K562 (cell line): ENCODE data around the gene FKBP1B. TPM values are rescaled to one million over a fixed set of nuclear protein-coding genes. Genes with fewer than 3 reads are reported as not detected.

Experiments
- ATAC-seq: fragments of 200-7000 bp; cut with Tn5 transposase; 3 replicates; pipeline ENCODE4 v1.9.1; 2020; ENCODE audit warnings: moderate library complexity
- BruUV-seq: library from RNA; stranded (reverse); fragments of 400-500 nt; replicated peaks from 2 replicates; lab custom pipeline; 2021; lab: Mats Ljungman, UMichigan
- CTCF ChIA-PET: fragments of 300-600 bp; formaldehyde crosslinking; extraction: SDS; loops from one replicate; lab custom pipeline; 2021; ENCODE audit warnings: low intra/inter-chr PET ratio; lab: Yijun Ruan, JAX
- POLR2A ChIA-PET: fragments of 300-600, 350-650 bp; sonication (Branson Sonifier 250); formaldehyde crosslinking; extraction: SDS; loops from one replicate; lab custom pipeline; 2021; ENCODE audit warnings: antibody characterized with exemption, inconsistent platforms; lab: Yijun Ruan, JAX
- DNase-seq, 4 experiments: peaks; one replicate each; pipeline versions ENCODE4 v3.0.0 to v3.0.0-alpha.2; 2011 to 2018; ENCODE audit warnings: low spot score in 3 of 4, mixed read lengths in 3 of 4; ENCODE audit errors: extremely low read depth in 1 of 4
- FAIRE-seq: peaks from 2 replicates; lab custom pipeline; 2011; peaks lifted over from hg19 to GRCh38; lab: Jason Lieb, UNC
- H2AFZ ChIP-seq: 2 replicates; pipeline ENCODE4 v1.6.0; 2011; ENCODE audit warnings: low read depth, low read length, control low read depth, inconsistent platforms
- H3K27ac ChIP-seq: fragments of 200-600 bp; 3 replicates; pipeline ENCODE4 v1.8.0; 2011; ENCODE audit warnings: low read depth, mild to moderate bottlenecking, control low read depth, inconsistent platforms, low read length, moderate library complexity, mixed read lengths; ENCODE audit errors: extremely low read depth
- H3K27me3 ChIP-seq, 2 experiments: fragments of 300-600 bp in 1 of 2; 2 replicates in 1 of 2; 3 replicates in 1 of 2; pipeline versions ENCODE4 v1.6.0 to v1.8.0; 2011; ENCODE audit warnings: inconsistent platforms in 2 of 2, low read length in 2 of 2, mild to moderate bottlenecking in 1 of 2, mixed read lengths in 1 of 2, moderate library complexity in 1 of 2; ENCODE audit not compliant: control insufficient read depth in 2 of 2, insufficient read depth in 2 of 2
- H3K36me3 ChIP-seq: fragments of 300-600 bp; 3 replicates; pipeline ENCODE4 v1.8.0; 2011; ENCODE audit warnings: mild to moderate bottlenecking, low read length, inconsistent platforms; ENCODE audit not compliant: control insufficient read depth, insufficient read depth
- H3K4me1 ChIP-seq, 2 experiments: fragments of 200-600 bp in 1 of 2; replicated peaks in 1 of 2; 2 replicates in 1 of 2; 3 replicates in 1 of 2; pipeline versions ENCODE4 v1.5.1 to v1.8.0; 2011; ENCODE audit warnings: inconsistent platforms in 2 of 2, low read length in 2 of 2, mild to moderate bottlenecking in 1 of 2, mixed read lengths in 1 of 2, moderate library complexity in 1 of 2; ENCODE audit not compliant: control insufficient read depth in 2 of 2, insufficient read depth in 2 of 2
- H3K4me2 ChIP-seq: 2 replicates; pipeline ENCODE4 v1.6.1; 2011; ENCODE audit warnings: low read length, control low read depth, inconsistent platforms, mixed read lengths; ENCODE audit not compliant: insufficient read depth
- H3K4me3 ChIP-seq: fragments of 200-600 bp; sonication (generic), shearing (Covaris generic); 2 replicates; pipeline ENCODE4 v1.5.1; 2016; ENCODE audit warnings: control low read depth, inconsistent platforms
- H3K79me2 ChIP-seq: fragments of 200-600 bp; 3 replicates; pipeline ENCODE4 v1.8.0; 2011; ENCODE audit warnings: low read length, inconsistent platforms; ENCODE audit not compliant: control insufficient read depth, insufficient read depth
- H3K9ac ChIP-seq, 2 experiments: 2 replicates each; pipeline versions ENCODE4 v1.6.0 to v1.6.1; 2011; ENCODE audit warnings: low read depth in 2 of 2, low read length in 2 of 2, control low read depth in 1 of 2, inconsistent platforms in 1 of 2, mild to moderate bottlenecking in 1 of 2, mixed read lengths in 1 of 2; ENCODE audit not compliant: insufficient read depth in 1 of 2
- H3K9me1 ChIP-seq: one replicate; pipeline ENCODE4 v1.6.0; 2011; ENCODE audit warnings: inconsistent platforms, mild to moderate bottlenecking, low read length, moderate library complexity; ENCODE audit not compliant: control insufficient read depth, insufficient read depth
- H3K9me3 ChIP-seq: replicated peaks from 2 replicates; pipeline ENCODE4 v1.5.1; 2011; ENCODE audit warnings: low read depth, low read length, inconsistent platforms; ENCODE audit not compliant: control insufficient read depth, insufficient read depth
- H4K20me1 ChIP-seq: replicated peaks from 2 replicates; pipeline ENCODE4 v1.6.1; 2011; ENCODE audit warnings: low read length, inconsistent platforms, mixed read lengths; ENCODE audit not compliant: control insufficient read depth, insufficient read depth
- CCNT2 ChIP-seq: IDR thresholded peaks from 2 replicates; pipeline ENCODE4 v1.6.1; 2011; ENCODE audit warnings: borderline replicate concordance, low read depth, mild to moderate bottlenecking, moderate library complexity, mixed read lengths, low read length; ENCODE audit not compliant: insufficient read length; ENCODE audit errors: extremely low read depth
- GABPB2 ChIP-seq: fragments of 250-450 bp; sonication (Bioruptor Pico); conservative IDR thresholded peaks from 2 replicates; pipeline ENCODE4 v1.5.1; 2021; ENCODE audit warnings: mild to moderate bottlenecking
- GATA2 ChIP-seq: sonication (generic); formaldehyde crosslinking; IDR thresholded peaks from 2 replicates; pipeline ENCODE4 v1.4.0; 2020; ENCODE audit warnings: mild to moderate bottlenecking, missing genetic modification reagents
- NFIC ChIP-seq: fragments of 450-650 bp; IDR thresholded peaks from 2 replicates; pipeline ENCODE4 v1.6.1; 2017; ENCODE audit warnings: mild to moderate bottlenecking, inconsistent platforms
- ZBTB7A ChIP-seq: IDR thresholded peaks from 2 replicates; pipeline ENCODE4 v1.6.1; 2011; ENCODE audit warnings: low read depth, mild to moderate bottlenecking, low read length, moderate library complexity, borderline replicate concordance; ENCODE audit not compliant: control insufficient read depth
- ZC3H11A ChIP-seq: IDR thresholded peaks from 2 replicates; pipeline ENCODE4 v1.6.1; 2012; ENCODE audit warnings: low read depth, low read length, improper control_type of control experiment
- WGBS: fragments of 100-300 bp; shearing (Covaris generic); methylation state at CpG from one replicate; pipeline ENCODE4 v1.1.6; 2016; ENCODE audit warnings: low coverage, mixed read lengths; ENCODE audit not compliant: insufficient coverage; ENCODE audit errors: missing lambda C conversion rate; 5-methylcytosine and 5-hydroxymethylcytosine counted together
- in situ Hi-C: fragments of 300-500 bp; cut with MboI; formaldehyde crosslinking; loops from 4 replicates; pipeline ENCODE4 v1.15.0; 2018; ENCODE audit warnings: inconsistent platforms, mixed read lengths
- intact Hi-C: fragments of 100-400 bp; cut with micrococcal nuclease; formaldehyde crosslinking; loops from 2 replicates; pipeline ENCODE4 v1.14.2; 2022
- polyA plus RNA-seq, 8 experiments: library from polyadenylated mRNA; depleted of rRNA in 4 of 8; stranded (reverse) in 5 of 8; unstranded in 3 of 8; fragments of >200 nt; fragmentation: Nextera tagmentation in 2 of 8; fragmentation: Illumina TruSeq in 1 of 8; extraction: Ambion mirVana in 2 of 8; extraction: Trizol in 1 of 8; gene quantifications; 2 replicates each; pipeline versions ENCODE4 v1.2.1 to v1.2.3, GENCODE V29; 2011 to 2014; ENCODE audit warnings: inconsistent platforms in 1 of 8, missing spikeins in 1 of 8
- total RNA-seq, 7 experiments: library from RNA; depleted of rRNA in 6 of 7; stranded (reverse); fragments of >200 nt in 6 of 7; fragmentation: Illumina TruSeq in 2 of 7; extraction: Trizol in 2 of 7; gene quantifications; 2 replicates each; pipeline versions ENCODE4 v1.2.1 to v1.2.3, GENCODE V29; 2011 to 2021; ENCODE audit warnings: low replicate concordance in 1 of 7

Gene FKBP1B
- total and polyA plus RNA-seq, 9 of the 15 experiments (the other 6 are each of a cell fraction or from before 2014, with no cell fraction given) = 0.58 to 9.4 (median 1.6) TPM

- ChIA-PET POLR2A (interaction anchor here (0.6 to 2.0 kb wide), 4 partner anchors 14 to 22 kb away, joined by 3 to 5 read pairs (median 5); no protein-coding TSS in a partner anchor), CTCF (interaction anchor here (0.6 kb wide), 1 partner anchor 1542 kb away, joined by 4 read pairs; no protein-coding TSS in a partner anchor)
- TF ChIP-seq ZBTB7A (0 out of 2 replicates have a peak, but pooled peaks have one; percentile 13), GATA2 (CRISPR knock-in tag) (no peak), NFIC (peak; percentile 60), ZC3H11A (no peak), CCNT2 (no peak), GABPB2 (CRISPR knock-in tag) (no peak)
- Histone ChIP-seq H3K36me3 (no peaks in the 10 kb centered on the region), H3K27me3 (peaks cover 10 to 11% of the 10 kb centered on the region in 2 experiments; a peak in 4 of 5 replicates), H3K9me3 (no peaks in the 10 kb centered on the region), H3K79me2 (peaks cover 18% of the 10 kb centered on the region), H4K20me1 (no peaks in the 10 kb centered on the region; the same call in 1 of the 2 replicates), H3K9ac (peak overlapping the region in 1 of 2 experiments; percentile 81; a peak in 2 of 4 replicates), H3K27ac (no peak overlapping the region), H2AFZ (no peak overlapping the region), H3K9me1 (no peaks in the 10 kb centered on the region), H3K4me3 (peak overlapping the region; percentile 47), H3K4me2 (peak overlapping the region; percentile 75; the same call in 1 of the 2 replicates), H3K4me1 (peaks cover 8 to 22% of the 10 kb centered on the region in 2 experiments; a peak in 4 of 5 replicates)
- 44% methylated on average over 13 of the region's 47 CpGs for WGBS
- in situ Hi-C loops = no loop called here
- FAIRE-seq (no peak), DNase-seq (no peak), ATAC-seq (no peak)
- intact Hi-C loops = no loop called here
- no TSS peak for BruUV-seq
These were observed 769 bp downstream of the FKBP1B start for GRCh38 chr2:24050041-24050979.
